GM12892 (cell line): ENCODE data around the gene BCAN.

Source experiments
- POLR2A ChIP-seq: IDR thresholded peaks from 2 replicates; pipeline ENCODE4 v1.6.1; 2011; ENCODE audit warnings: low read depth, low read length, control low read depth
- POLR2AphosphoS5 ChIP-seq: IDR thresholded peaks from 2 replicates; pipeline ENCODE4 v1.6.1; 2011; ENCODE audit warnings: low read depth, low read length, control low read depth

GRCh38 chr1:156615946-156616345 is 26.0 kb upstream of the BCAN start:
- TF ChIP-seq POLR2AphosphoS5 = no peak
- no peak for TF ChIP-seq POLR2A
